HEK293 (cell line): ENCODE results near the gene EPN2.

Source experiments
- CTCF ChIA-PET: fragments of 350-600 bp; formaldehyde crosslinking; extraction: SDS; loops from one replicate; lab custom pipeline; 2021; ENCODE audit warnings: antibody characterized with exemption; lab: Yijun Ruan, JAX
- POLR2A ChIA-PET: fragments of 300-600 bp; formaldehyde crosslinking; extraction: SDS; loops from one replicate; lab custom pipeline; 2020; ENCODE audit warnings: antibody characterized with exemption, inconsistent platforms; lab: Yijun Ruan, JAX
- H3K27ac ChIP-seq: fragments of 200-500 bp; sonication (Bioruptor generic); 2 replicates; pipeline ENCODE4 v1.5.1; 2014; ENCODE audit warnings: low read depth, low read length, control low read depth, inconsistent platforms; ENCODE audit errors: extremely low read depth
- H3K36me3 ChIP-seq, 2 experiments: fragments of 200-500 bp in 1 of 2; sonication (Bioruptor generic) in 1 of 2; 1 replicate in 1 of 2; 2 replicates in 1 of 2; pipeline ENCODE4 v1.5.1; 2014 to 2017; ENCODE audit warnings: inconsistent platforms in 2 of 2, low read length in 2 of 2; ENCODE audit not compliant: control insufficient read depth in 2 of 2, insufficient read depth in 1 of 2
- H3K4me1 ChIP-seq: fragments of 200-500 bp; sonication (Bioruptor generic); 2 replicates; pipeline ENCODE4 v1.5.1; 2014; ENCODE audit warnings: mild to moderate bottlenecking, low read length, inconsistent platforms; ENCODE audit not compliant: control insufficient read depth, insufficient read depth
- H3K4me3 ChIP-seq: 2 replicates; pipeline ENCODE4 v1.5.1; 2011; ENCODE audit warnings: low read depth, mild to moderate bottlenecking, control low read depth, low read length, moderate library complexity
- H3K9me3 ChIP-seq: fragments of 200-500 bp; sonication (Bioruptor generic); 2 replicates; pipeline ENCODE4 v1.5.1; 2014; ENCODE audit warnings: low read depth, low read length, inconsistent platforms; ENCODE audit not compliant: control insufficient read depth, insufficient read depth
- EGR2 ChIP-seq: fragments of 450-650 bp; formaldehyde crosslinking; IDR thresholded peaks from 2 replicates; pipeline ENCODE4 v1.5.1; 2016; ENCODE audit warnings: low read depth, missing biosample characterization, missing genetic modification characterization
- KLF16 ChIP-seq: fragments of 450-650 bp; formaldehyde crosslinking; IDR thresholded peaks from 2 replicates; pipeline ENCODE4 v1.5.1; 2017; ENCODE audit warnings: missing biosample characterization, missing genetic modification characterization
- SCRT2 ChIP-seq: fragments of 450-650 bp; formaldehyde crosslinking; IDR thresholded peaks from 2 replicates; pipeline ENCODE4 v1.5.1; 2016; ENCODE audit warnings: missing biosample characterization, missing genetic modification characterization
- SP3 ChIP-seq: fragments of 450-650 bp; formaldehyde crosslinking; IDR thresholded peaks from 2 replicates; pipeline ENCODE4 v1.5.1; 2016; ENCODE audit warnings: missing biosample characterization, missing genetic modification characterization
- ZFHX2 ChIP-seq: fragments of 450-650 bp; formaldehyde crosslinking; conservative IDR thresholded peaks from 2 replicates; pipeline ENCODE4 v1.5.1; 2016; ENCODE audit warnings: missing biosample characterization, missing genetic modification characterization
- ZNF174 ChIP-seq: fragments of 450-650 bp; formaldehyde crosslinking; IDR thresholded peaks from 2 replicates; pipeline ENCODE4 v1.5.0; 2017; ENCODE audit warnings: missing biosample characterization, mild to moderate bottlenecking, missing genetic modification characterization
- ZNF19 ChIP-seq: fragments of 450-650 bp; formaldehyde crosslinking; IDR thresholded peaks from 2 replicates; pipeline ENCODE4; 2016; ENCODE audit warnings: missing biosample characterization, missing genetic modification characterization, low read depth
- ZNF239 ChIP-seq: fragments of 450-650 bp; formaldehyde crosslinking; IDR thresholded peaks from 2 replicates; pipeline ENCODE4 v1.5.1; 2016; ENCODE audit warnings: missing biosample characterization, missing genetic modification characterization
- ZNF274 ChIP-seq, 2 experiments: fragments of 200-500 bp in 1 of 2; fragments of 450-650 bp in 1 of 2; sonication (Bioruptor generic) in 1 of 2; formaldehyde crosslinking in 1 of 2; IDR thresholded peaks; 2 replicates each; pipeline versions ENCODE4 v1.5.1 to v1.6.1; 2014 to 2016; ENCODE audit warnings: borderline replicate concordance in 1 of 2, inconsistent platforms in 1 of 2, low read length in 1 of 2, missing biosample characterization in 1 of 2, missing genetic modification characterization in 1 of 2
- ZNF391 ChIP-seq: fragments of 450-650 bp; formaldehyde crosslinking; IDR thresholded peaks from 2 replicates; pipeline ENCODE4 v1.5.1; 2016; ENCODE audit warnings: low read depth, missing biosample characterization, missing genetic modification characterization, borderline replicate concordance
- ZNF560 ChIP-seq: fragments of 450-650 bp; formaldehyde crosslinking; IDR thresholded peaks from 2 replicates; pipeline ENCODE4 v1.5.1; 2017; ENCODE audit warnings: missing biosample characterization, missing genetic modification characterization, borderline replicate concordance
- ZNF585B ChIP-seq: fragments of 450-650 bp; formaldehyde crosslinking; IDR thresholded peaks from 2 replicates; pipeline ENCODE4 v1.5.1; 2016; ENCODE audit warnings: missing biosample characterization, missing genetic modification characterization
- ZNF623 ChIP-seq: fragments of 450-650 bp; formaldehyde crosslinking; IDR thresholded peaks from 2 replicates; pipeline ENCODE4 v1.5.1; 2016; ENCODE audit warnings: missing biosample characterization, missing genetic modification characterization
- ZNF626 ChIP-seq: fragments of 450-650 bp; sonication (Bioruptor Pico); formaldehyde crosslinking; IDR thresholded peaks from 2 replicates; pipeline ENCODE4 v1.5.1; 2018; ENCODE audit warnings: missing biosample characterization, missing genetic modification characterization, inconsistent platforms
- ZNF76 ChIP-seq: fragments of 450-650 bp; formaldehyde crosslinking; IDR thresholded peaks from 2 replicates; pipeline ENCODE4; 2016; ENCODE audit warnings: low read depth, missing biosample characterization, missing genetic modification characterization, borderline replicate concordance
- TF ChIP-seq, protein P1 (sequence below): fragments of 450-650 bp; formaldehyde crosslinking; conservative IDR thresholded peaks from 2 replicates; pipeline ENCODE4 v1.5.1; 2016; ENCODE audit warnings: low read depth, missing biosample characterization, missing genetic modification characterization

Gene EPN2

DNA sequence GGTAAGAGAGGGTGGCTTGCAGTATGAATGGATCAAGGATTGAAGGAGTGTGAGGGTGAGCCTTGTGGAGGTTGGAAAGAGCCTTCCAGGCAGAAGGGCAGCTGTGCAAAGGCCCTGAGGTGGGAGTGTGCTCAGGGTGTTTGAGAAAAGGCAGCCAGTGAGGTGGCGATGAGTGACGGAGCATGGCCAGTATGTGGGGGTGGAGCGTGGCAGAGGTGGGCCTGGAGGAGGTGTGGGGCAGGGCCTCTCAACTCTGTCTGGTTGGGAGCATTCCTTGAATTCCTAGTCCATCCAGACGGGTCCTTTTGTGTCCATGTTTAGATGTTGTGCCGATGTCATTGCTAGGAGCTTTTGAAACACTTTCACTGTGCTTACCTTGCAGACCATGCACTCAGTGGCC, 51.3 kb downstream of the EPN2 start:
- ChIA-PET POLR2A (no interaction called here), CTCF (interaction anchor here (0.6 to 1.1 kb wide), 3 partner anchors 34 to 132 kb away, joined by 3 read pairs; no protein-coding TSS in a partner anchor)
- H3K9me3 ChIP-seq = no peaks in the 10 kb centered on the region
- H3K27ac ChIP-seq = no peak overlapping the region
- peaks cover 8% of the 10 kb centered on the region for H3K4me1 ChIP-seq
- TF ChIP-seq SP3 (tag by site-specific recombination) (no peak), EGR2 (tag by site-specific recombination) (peak; percentile 79), ZNF623 (tag by site-specific recombination) (peak; percentile 94), ZFHX2 (tag by site-specific recombination) (peak; percentile 71)
- TF ChIP-seq, all 188 proteins: peak for 3
- Histone ChIP-seq H3K36me3 (peaks cover 0 to 14% of the 10 kb centered on the region in 2 experiments; a peak in 1 of 3 replicates), H3K4me3 (no peak overlapping the region)

DNA sequence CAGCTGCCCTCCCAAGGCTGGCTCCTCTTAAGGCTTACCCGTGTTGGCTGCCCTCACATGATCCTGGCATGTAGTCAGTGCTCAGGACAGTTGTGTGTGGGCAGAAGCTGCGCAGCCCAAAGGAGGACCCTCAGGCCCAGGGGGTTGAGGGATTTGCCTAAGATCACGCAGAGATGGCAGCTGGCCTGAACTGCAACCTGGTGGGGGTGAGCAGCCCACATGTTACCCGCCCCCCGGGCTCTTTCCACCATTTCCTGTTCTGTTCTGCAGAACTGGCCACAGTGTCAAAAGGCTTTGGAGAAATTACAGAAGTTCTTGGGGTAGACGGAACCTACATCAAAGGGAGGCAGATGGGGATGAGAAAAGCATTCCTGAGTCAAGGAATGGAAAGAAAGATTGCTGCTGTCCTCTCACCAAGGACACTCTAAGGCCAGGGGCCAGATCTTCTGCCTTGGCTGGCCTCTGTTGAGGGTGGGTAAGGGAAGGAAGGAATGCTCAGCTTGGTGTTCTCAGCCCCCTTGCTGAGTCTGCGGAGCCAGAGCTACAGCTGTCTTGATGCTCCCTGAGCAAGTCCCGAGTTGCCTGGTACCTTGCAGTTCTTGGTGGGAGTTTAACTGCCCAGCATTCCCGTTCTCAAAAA, 53.0 kb downstream of the EPN2 start:
- Histone ChIP-seq H3K4me1 (peaks cover under 1% of the 10 kb centered on the region; the same call in 1 of the 2 replicates), H3K9me3 (no peaks in the 10 kb centered on the region)
- TF ChIP-seq ZNF76 (tag by site-specific recombination) = no peak
- TF ChIP-seq ZNF274 (IDR thresholded peaks at IDR 0.05; ENCODE audit: low read length) = no peak
- no peak for TF ChIP-seq ZNF274 (tag by site-specific recombination; IDR thresholded peaks at IDR 0.05; ENCODE audit: borderline replicate concordance)
- TF ChIP-seq KLF16 (tag by site-specific recombination) = no peak
- TF ChIP-seq, protein P1, sequence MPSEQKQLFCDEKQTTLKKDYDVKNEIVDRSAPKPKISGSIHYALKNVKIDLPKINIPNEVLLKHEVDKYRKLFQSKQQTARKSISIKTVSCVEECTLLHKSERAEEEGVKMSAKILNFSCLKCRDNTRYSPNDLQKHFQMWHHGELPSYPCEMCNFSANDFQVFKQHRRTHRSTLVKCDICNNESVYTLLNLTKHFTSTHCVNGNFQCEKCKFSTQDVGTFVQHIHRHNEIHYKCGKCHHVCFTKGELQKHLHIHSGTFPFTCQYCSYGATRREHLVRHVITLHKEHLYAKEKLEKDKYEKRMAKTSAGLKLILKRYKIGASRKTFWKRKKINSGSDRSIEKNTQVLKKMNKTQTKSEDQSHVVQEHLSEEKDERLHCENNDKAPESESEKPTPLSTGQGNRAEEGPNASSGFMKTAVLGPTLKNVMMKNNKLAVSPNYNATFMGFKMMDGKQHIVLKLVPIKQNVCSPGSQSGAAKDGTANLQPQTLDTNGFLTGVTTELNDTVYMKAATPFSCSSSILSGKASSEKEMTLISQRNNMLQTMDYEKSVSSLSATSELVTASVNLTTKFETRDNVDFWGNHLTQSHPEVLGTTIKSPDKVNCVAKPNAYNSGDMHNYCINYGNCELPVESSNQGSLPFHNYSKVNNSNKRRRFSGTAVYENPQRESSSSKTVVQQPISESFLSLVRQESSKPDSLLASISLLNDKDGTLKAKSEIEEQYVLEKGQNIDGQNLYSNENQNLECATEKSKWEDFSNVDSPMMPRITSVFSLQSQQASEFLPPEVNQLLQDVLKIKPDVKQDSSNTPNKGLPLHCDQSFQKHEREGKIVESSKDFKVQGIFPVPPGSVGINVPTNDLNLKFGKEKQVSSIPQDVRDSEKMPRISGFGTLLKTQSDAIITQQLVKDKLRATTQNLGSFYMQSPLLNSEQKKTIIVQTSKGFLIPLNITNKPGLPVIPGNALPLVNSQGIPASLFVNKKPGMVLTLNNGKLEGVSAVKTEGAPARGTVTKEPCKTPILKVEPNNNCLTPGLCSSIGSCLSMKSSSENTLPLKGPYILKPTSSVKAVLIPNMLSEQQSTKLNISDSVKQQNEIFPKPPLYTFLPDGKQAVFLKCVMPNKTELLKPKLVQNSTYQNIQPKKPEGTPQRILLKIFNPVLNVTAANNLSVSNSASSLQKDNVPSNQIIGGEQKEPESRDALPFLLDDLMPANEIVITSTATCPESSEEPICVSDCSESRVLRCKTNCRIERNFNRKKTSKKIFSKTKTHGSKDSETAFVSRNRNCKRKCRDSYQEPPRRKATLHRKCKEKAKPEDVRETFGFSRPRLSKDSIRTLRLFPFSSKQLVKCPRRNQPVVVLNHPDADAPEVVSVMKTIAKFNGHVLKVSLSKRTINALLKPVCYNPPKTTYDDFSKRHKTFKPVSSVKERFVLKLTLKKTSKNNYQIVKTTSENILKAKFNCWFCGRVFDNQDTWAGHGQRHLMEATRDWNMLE (tag by site-specific recombination) = no peak
- no peak for TF ChIP-seq ZNF585B
- TF ChIP-seq ZNF391 (tag by site-specific recombination) = no peak
- TF ChIP-seq, all 188 proteins: peak for 0
- ChIA-PET CTCF (interaction anchor here (0.7 kb wide), 1 partner anchor 42 kb away, joined by 3 read pairs; no protein-coding TSS in a partner anchor), POLR2A (no interaction called here)
- Histone ChIP-seq H3K36me3 (peaks cover 0 to 11% of the 10 kb centered on the region in 2 experiments; a peak in 1 of 3 replicates), H3K4me3 (no peak overlapping the region), H3K27ac (no peak overlapping the region)

DNA sequence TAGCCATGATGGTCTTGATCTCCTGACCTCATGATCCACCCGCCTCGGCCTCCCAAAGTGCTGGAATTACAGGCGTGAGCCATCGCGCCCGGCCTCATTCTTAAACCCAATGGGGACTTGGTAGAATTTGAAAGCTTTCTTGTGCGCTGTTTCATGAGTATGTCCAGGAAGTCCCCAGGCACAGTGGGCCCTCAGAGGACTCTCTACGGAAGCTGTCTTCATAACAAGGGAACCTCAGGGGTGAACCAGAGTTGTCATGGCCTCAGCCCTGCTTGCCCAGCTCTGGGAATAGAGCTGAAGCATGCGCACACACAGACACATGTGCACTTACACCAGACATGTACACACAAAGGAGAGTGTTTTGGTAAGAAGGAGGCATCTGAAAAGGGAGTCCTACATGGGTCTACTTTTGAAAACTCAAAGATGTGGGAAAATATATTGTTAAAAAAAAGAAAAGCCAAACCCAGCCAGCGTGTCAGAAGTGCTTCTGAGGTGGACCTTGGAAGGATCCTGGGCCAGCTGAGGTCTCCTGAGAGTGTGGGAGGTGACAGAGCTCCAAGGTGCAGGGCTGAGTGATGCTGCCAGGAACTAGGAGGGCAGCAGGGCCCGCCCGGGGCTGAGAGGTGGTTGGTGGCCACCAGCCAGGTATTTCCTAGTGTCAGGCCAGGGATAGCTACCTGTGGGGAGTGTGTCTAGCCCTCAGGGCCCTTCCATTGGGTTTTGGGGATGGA, 54.6 kb downstream of the EPN2 start:
- ChIA-PET CTCF (interaction anchor here (0.6 to 1.2 kb wide), 2 partner anchors 9 to 48 kb away, joined by 3 to 5 read pairs; no protein-coding TSS in a partner anchor), POLR2A (no interaction called here)
- Histone ChIP-seq H3K36me3 (peaks cover 0 to 8% of the 10 kb centered on the region in 2 experiments; a peak in 1 of 3 replicates), H3K9me3 (no peaks in the 10 kb centered on the region), H3K4me1 (no peaks in the 10 kb centered on the region), H3K4me3 (no peak overlapping the region), H3K27ac (no peak overlapping the region)
- TF ChIP-seq ZNF19 (tag by site-specific recombination) (no peak), ZNF239 (tag by site-specific recombination) (no peak), SCRT2 (tag by site-specific recombination) (no peak), ZNF560 (tag by site-specific recombination) (no peak), ZNF174 (tag by site-specific recombination) (no peak), ZNF626 (tag by site-specific recombination) (no peak)
